Femur (tissue), 1 donor: ENCODE data around the gene PNPLA7.
A peak's percentile ranks its signal among the peaks of the same experiment; 100 is the strongest.
"Not testable (repeated sequence)": the region's sequence is repeated elsewhere in the genome, so short reads cannot be mapped to it uniquely, and the experiment has no call there.

ENCODE experiments used
- DNase-seq: peaks from one replicate; pipeline ENCODE4 v3.0.0-alpha.2; 2017

The PNPLA7 gene

GRCh38 chr9:137411645-137412380, 138.4 kb downstream of the PNPLA7 start:
- peak; percentile 76 for DNase-seq

DNA sequence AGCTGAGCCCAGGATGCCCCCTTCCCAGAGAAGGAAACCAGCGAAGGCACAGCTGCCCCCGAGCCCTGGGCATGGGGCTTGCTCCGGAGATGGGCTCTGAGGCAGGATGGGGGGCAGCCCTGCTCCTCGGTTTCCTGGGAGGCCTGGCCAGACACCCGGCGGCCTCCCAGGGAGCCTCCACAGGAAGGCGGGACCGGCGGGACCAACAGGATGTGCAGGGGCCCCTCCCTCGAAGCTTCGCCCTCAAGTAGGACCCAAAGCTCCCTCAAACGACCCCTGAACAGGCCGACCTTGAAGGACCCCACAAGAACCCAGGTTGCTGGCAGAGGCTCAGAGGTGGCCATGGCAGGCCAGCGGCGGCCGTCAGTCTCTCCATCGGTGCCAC, 138.9 kb downstream of the PNPLA7 start:
- peak; percentile 28 for DNase-seq

- DNase-seq, result peak; percentile 28
Measured at GRCh38 chr9:137410891-137411249, 139.3 kb downstream of the PNPLA7 start.

GRCh38 chr9:137410236-137410890, 139.8 kb downstream of the PNPLA7 start:
- DNase-seq, result not testable (repeated sequence)
